ENCODE results near the gene IL17RA.

The IL17RA gene

DNA sequence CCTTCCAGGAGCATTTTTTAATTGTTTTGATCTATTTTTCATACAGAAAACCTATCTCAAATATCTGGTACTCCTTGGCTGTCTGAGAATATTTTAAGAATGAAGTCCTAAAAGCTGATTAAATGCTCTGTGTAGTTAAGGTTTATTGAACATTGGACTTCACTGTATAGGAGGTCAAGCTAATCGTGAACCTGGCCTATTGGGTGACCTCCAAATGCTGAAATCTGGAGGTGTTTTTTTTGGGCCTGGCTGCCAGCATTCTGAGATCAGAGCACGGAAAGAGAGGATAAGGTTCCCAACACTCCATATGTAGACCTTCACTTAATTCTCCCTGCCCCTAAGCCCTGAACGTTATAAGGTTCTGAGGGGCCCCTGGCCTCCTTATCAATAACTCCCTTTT lies 8.3 kb downstream of the IL17RA start:
- FAIRE-seq, result no peak
- no peak for TF ChIP-seq PAX5 (IDR thresholded peaks at IDR 0.05; ENCODE audit: insufficient read depth, low read length, severe bottlenecking)
- TF ChIP-seq POLR2AphosphoS5 (IDR thresholded peaks at IDR 0.05; ENCODE audit: low read depth, low read length), result no peak
- no peak for TF ChIP-seq TAF1 (IDR thresholded peaks at IDR 0.05; ENCODE audit: low read depth, low read length)
- no peak for TF ChIP-seq SPI1 (IDR thresholded peaks at IDR 0.05; ENCODE audit: low read depth, low read length)
- no peak for TF ChIP-seq POU2F2 (IDR thresholded peaks at IDR 0.05; ENCODE audit: low read depth, low read length)
- no peak for TF ChIP-seq POLR2A (IDR thresholded peaks at IDR 0.05; ENCODE audit: low read depth, low read length)
- no peak for DNase-seq (ENCODE audit: insufficient read length, low spot score)

DNA sequence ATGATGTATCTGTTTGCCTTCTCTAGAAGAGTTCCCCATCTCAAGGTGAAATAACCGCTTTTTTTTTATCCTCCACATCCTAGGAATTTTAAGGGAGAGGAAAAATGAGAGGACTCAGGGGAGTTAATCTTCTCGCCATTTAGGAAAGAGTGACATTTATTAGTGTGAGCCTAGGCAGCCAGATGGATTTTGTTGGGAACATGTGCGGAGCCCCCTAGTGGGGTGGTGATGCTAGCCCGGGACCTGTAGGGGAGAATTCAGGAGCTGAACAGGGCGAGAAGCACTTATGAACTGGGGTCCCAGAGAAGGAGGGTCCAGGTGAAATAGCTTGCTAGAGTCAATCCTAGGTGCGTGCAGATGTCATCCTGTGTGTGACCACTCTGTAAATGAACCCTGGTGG lies 10.7 kb downstream of the IL17RA start:
- FAIRE-seq (no peak), DNase-seq (ENCODE audit: insufficient read length, low spot score) (no peak)
- TF ChIP-seq POLR2A (IDR thresholded peaks at IDR 0.05; ENCODE audit: low read depth, low read length) (no peak), POU2F2 (IDR thresholded peaks at IDR 0.05; ENCODE audit: low read depth, low read length) (no peak), PAX5 (IDR thresholded peaks at IDR 0.05; ENCODE audit: insufficient read depth, low read length, severe bottlenecking) (no peak)

DNA sequence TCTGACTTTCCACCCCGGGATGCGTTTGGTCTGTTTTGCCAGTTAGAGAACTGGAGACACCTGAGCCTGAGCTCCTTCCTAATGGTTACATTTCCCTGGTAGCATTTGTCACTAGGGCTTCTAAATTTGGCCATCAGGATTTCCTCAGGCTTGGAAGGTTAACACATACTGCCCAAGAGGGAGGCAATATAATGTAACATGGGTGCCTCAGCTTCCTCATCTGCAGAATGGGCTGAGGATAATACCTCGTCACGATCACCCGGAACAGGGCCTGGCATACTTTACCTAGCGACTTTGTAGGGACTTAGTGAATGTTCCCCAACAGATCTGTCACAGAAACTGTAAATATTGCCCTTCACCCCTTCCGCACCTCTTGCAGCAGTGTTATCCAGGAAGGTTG lies 11.3 kb downstream of the IL17RA start:
- FAIRE-seq (no peak), DNase-seq (ENCODE audit: insufficient read length, low spot score) (no peak)
- TF ChIP-seq POLR2AphosphoS5 (IDR thresholded peaks at IDR 0.05; ENCODE audit: low read depth, low read length) (no peak), PAX5 (IDR thresholded peaks at IDR 0.05; ENCODE audit: insufficient read depth, low read length, severe bottlenecking) (no peak)

DNA sequence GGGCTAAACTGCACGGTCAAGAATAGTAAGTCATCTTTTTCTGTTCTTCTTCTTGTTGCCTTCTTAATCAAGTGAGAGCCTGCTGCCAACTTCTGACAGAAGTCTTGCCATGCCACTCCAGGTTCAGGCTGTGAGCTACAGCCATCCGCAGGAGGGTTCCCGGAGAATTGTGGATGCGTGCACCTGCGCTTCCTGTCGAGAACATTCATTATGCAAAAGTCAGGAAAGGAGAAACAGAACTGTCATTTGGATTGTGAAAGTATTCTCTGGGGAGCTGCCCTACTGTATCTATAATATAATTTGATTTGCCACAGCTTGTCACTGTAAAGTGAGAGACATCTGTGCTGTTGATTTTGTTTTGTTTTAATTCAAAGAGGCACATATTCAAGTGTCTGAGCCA lies 12.3 kb downstream of the IL17RA start:
- DNase-seq (ENCODE audit: insufficient read length, low spot score) (no peak), FAIRE-seq (no peak)
- TF ChIP-seq SPI1 (IDR thresholded peaks at IDR 0.05; ENCODE audit: low read depth, low read length), result no peak
- TF ChIP-seq POU2F2 (IDR thresholded peaks at IDR 0.05; ENCODE audit: low read depth, low read length), result no peak
- TF ChIP-seq PAX5 (IDR thresholded peaks at IDR 0.05; ENCODE audit: insufficient read depth, low read length, severe bottlenecking), result no peak
- no peak for TF ChIP-seq POLR2A (IDR thresholded peaks at IDR 0.05; ENCODE audit: low read depth, low read length)
- no peak for TF ChIP-seq POLR2AphosphoS5 (IDR thresholded peaks at IDR 0.05; ENCODE audit: low read depth, low read length)
- TF ChIP-seq TAF1 (IDR thresholded peaks at IDR 0.05; ENCODE audit: low read depth, low read length), result no peak

DNA sequence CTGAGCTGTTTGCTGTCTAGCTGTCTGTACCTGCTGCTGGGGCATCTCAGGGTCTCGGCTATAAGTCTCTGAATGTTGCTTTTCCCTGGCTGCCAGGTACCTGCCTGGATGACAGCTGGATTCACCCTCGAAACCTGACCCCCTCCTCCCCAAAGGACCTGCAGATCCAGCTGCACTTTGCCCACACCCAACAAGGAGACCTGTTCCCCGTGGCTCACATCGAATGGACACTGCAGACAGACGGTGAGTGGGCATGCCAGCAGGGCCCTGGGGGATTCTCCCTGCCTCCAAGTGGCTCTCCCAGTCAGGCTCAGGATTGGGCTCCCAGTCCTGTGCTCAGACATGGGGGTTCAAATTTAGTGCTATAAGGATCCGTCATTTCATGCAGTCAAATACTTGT lies 12.9 kb downstream of the IL17RA start:
- no peak for TF ChIP-seq PAX5 (IDR thresholded peaks at IDR 0.05; ENCODE audit: insufficient read depth, low read length, severe bottlenecking)
- no peak for TF ChIP-seq SPI1 (IDR thresholded peaks at IDR 0.05; ENCODE audit: low read depth, low read length)
- no peak for TF ChIP-seq TAF1 (IDR thresholded peaks at IDR 0.05; ENCODE audit: low read depth, low read length)
- TF ChIP-seq POU2F2 (IDR thresholded peaks at IDR 0.05; ENCODE audit: low read depth, low read length), result no peak
- no peak for TF ChIP-seq POLR2A (IDR thresholded peaks at IDR 0.05; ENCODE audit: low read depth, low read length)
- TF ChIP-seq POLR2AphosphoS5 (IDR thresholded peaks at IDR 0.05; ENCODE audit: low read depth, low read length), result no peak
- DNase-seq (ENCODE audit: insufficient read length, low spot score) (no peak), FAIRE-seq (no peak)

DNA sequence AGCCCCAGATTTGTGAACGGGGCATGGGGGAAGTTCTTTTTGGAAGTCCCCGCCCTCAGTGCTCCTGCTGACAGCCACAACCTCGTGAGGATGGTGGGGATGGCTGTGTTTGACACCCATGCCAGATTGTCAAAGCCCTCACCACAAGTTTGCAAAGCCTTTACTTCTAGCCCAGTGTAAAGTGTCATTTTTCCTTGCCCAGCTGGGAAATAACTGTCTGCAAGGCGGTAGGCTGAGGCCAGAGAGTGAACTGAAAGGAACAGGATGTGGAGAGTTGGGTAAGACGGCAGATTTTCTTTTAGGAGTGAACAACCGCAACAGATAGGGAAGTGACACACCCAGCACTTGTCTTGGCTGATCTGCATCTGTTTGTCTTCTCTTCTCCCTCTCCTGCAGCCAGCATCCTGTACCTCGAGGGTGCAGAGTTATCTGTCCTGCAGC lies 13.6 kb downstream of the IL17RA start:
- TF ChIP-seq POU2F2 (IDR thresholded peaks at IDR 0.05; ENCODE audit: low read depth, low read length) (no peak), SPI1 (IDR thresholded peaks at IDR 0.05; ENCODE audit: low read depth, low read length) (peak; percentile 68), POLR2AphosphoS5 (IDR thresholded peaks at IDR 0.05; ENCODE audit: low read depth, low read length) (no peak), TAF1 (IDR thresholded peaks at IDR 0.05; ENCODE audit: low read depth, low read length) (no peak), POLR2A (IDR thresholded peaks at IDR 0.05; ENCODE audit: low read depth, low read length) (no peak), PAX5 (IDR thresholded peaks at IDR 0.05; ENCODE audit: insufficient read depth, low read length, severe bottlenecking) (no peak)

DNA sequence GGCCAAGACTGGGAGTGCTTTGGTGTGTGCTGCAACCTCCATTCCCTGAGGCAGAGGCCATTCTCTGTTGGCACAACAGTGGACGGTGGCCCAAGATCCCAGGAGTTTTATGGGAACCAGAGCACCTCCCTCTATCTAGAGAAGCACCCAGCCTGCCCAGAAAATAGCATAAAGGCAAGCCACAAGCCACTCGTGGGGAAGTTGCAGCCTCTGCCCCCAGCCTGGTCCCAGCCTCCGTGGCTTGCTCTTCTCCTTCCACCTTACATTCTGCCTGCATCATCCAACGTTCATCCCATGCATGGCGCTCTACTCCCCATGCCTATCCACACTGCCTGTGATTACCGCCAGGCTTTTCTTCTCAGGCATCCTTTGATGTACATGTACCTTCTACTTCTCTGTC lies 15.8 kb downstream of the IL17RA start:
- DNase-seq (ENCODE audit: insufficient read length, low spot score), result no peak
- no peak for TF ChIP-seq POLR2AphosphoS5 (IDR thresholded peaks at IDR 0.05; ENCODE audit: low read depth, low read length)
- no peak for TF ChIP-seq POLR2A (IDR thresholded peaks at IDR 0.05; ENCODE audit: low read depth, low read length)
- no peak for TF ChIP-seq SPI1 (IDR thresholded peaks at IDR 0.05; ENCODE audit: low read depth, low read length)
- TF ChIP-seq POU2F2 (IDR thresholded peaks at IDR 0.05; ENCODE audit: low read depth, low read length), result no peak
- TF ChIP-seq PAX5 (IDR thresholded peaks at IDR 0.05; ENCODE audit: insufficient read depth, low read length, severe bottlenecking), result no peak
- no peak for TF ChIP-seq TAF1 (IDR thresholded peaks at IDR 0.05; ENCODE audit: low read depth, low read length)
- FAIRE-seq, result no peak

More for the DNA sequence above, 13.6 kb downstream of the IL17RA start:
- FAIRE-seq (peak; percentile 81), DNase-seq (ENCODE audit: insufficient read length, low spot score) (no peak)

DNA sequence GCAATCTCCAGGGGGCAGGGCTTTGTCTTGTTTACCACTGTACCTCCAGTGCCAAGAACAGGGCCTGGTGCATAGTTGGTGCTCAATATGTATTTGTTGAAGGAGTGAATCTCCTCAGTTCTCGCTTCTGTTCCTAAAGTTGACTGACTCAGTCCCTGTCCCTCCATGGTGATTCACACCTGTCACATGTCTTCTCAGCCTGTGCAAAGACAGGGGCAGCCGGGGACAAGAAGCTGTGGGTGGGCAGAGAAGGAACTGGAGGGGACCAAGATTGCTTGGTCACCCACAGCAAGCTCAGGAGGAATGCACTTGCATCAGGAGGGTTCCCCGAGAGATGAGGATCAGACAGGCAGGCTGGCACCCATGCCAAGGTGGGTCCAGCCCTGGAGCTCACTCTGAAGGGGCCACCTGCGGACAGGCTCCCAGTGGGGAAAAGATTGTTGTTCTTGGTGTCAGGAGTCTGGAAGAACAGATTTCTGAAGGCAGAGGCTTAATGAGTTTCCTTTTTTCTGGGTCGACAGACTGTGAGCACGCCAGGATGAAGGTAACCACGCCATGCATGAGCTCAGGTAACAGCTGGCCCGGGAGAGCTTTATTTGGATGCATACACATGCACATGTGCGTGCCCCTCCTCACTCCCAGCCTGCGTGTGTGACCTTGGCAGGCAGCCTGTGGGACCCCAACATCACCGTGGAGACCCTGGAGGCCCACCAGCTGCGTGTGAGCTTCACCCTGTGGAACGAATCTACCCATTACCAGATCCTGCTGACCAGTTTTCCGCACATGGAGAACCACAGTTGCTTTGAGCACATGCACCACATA lies 16.9 kb downstream of the IL17RA start:
- FAIRE-seq (no peak), DNase-seq (ENCODE audit: insufficient read length, low spot score) (no peak)
- TF ChIP-seq POLR2AphosphoS5 (IDR thresholded peaks at IDR 0.05; ENCODE audit: low read depth, low read length), result no peak
- no peak for TF ChIP-seq TAF1 (IDR thresholded peaks at IDR 0.05; ENCODE audit: low read depth, low read length)
- TF ChIP-seq POU2F2 (IDR thresholded peaks at IDR 0.05; ENCODE audit: low read depth, low read length), result no peak
- no peak for TF ChIP-seq PAX5 (IDR thresholded peaks at IDR 0.05; ENCODE audit: insufficient read depth, low read length, severe bottlenecking)
- TF ChIP-seq SPI1 (IDR thresholded peaks at IDR 0.05; ENCODE audit: low read depth, low read length), result no peak
- TF ChIP-seq POLR2A (IDR thresholded peaks at IDR 0.05; ENCODE audit: low read depth, low read length), result no peak

DNA sequence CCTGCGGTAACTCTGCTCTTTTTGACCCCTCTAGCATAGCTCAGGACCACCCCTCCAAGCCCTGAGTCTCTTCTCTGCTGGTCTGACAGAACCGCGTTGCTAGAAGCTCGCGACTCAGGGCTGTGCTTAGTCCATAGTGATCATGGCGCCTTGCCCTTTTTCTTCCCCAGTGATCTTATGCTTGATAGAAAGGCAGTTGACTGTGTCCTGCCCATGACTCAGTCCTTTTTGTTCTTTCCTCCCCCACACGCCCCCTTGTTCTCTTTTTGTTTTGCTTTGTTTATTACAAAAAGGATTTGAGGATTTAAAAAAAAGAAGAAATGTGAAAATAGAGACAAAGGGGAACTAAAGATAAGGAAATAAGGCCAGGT lies 17.5 kb downstream of the IL17RA start:
- DNase-seq (ENCODE audit: insufficient read length, low spot score) (no peak), FAIRE-seq (no peak)
- TF ChIP-seq POLR2A (IDR thresholded peaks at IDR 0.05; ENCODE audit: low read depth, low read length) (no peak), TAF1 (IDR thresholded peaks at IDR 0.05; ENCODE audit: low read depth, low read length) (no peak), POU2F2 (IDR thresholded peaks at IDR 0.05; ENCODE audit: low read depth, low read length) (no peak), POLR2AphosphoS5 (IDR thresholded peaks at IDR 0.05; ENCODE audit: low read depth, low read length) (no peak), SPI1 (IDR thresholded peaks at IDR 0.05; ENCODE audit: low read depth, low read length) (no peak), PAX5 (IDR thresholded peaks at IDR 0.05; ENCODE audit: insufficient read depth, low read length, severe bottlenecking) (no peak)

DNA sequence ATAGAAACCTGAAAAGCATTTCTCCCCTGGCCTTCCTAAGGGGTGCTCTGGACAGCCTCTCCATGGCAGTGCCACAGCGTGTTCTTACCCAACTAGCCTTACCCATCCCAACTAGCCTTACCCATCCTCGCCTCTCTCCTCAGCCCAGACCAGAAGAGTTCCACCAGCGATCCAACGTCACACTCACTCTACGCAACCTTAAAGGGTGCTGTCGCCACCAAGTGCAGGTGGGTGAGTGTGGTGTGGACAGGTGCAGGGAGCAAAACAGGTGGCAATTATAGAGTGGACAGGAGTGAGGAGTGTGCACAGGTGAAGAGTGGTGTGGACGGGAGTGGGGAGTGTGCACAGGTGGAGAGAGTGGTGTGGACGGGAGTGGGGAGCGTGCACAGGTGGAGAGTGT lies 18.6 kb downstream of the IL17RA start:
- TF ChIP-seq POU2F2 (IDR thresholded peaks at IDR 0.05; ENCODE audit: low read depth, low read length) (no peak), SPI1 (IDR thresholded peaks at IDR 0.05; ENCODE audit: low read depth, low read length) (no peak), PAX5 (IDR thresholded peaks at IDR 0.05; ENCODE audit: insufficient read depth, low read length, severe bottlenecking) (no peak), POLR2AphosphoS5 (IDR thresholded peaks at IDR 0.05; ENCODE audit: low read depth, low read length) (no peak), TAF1 (IDR thresholded peaks at IDR 0.05; ENCODE audit: low read depth, low read length) (no peak), POLR2A (IDR thresholded peaks at IDR 0.05; ENCODE audit: low read depth, low read length) (no peak)
- FAIRE-seq (no peak), DNase-seq (ENCODE audit: insufficient read length, low spot score) (no peak)

All from GM12891 (cell line).